GM18498 (cell line): Measurements from ENCODE around the gene NTSR2.

ENCODE experiments used
- ATAC-seq: cut with Tn5 transposase; IDR thresholded peaks from one replicate; pipeline ENCODE4 v1.9.1; 2021; ENCODE audit warnings: mild to moderate bottlenecking, moderate library complexity; ENCODE audit not compliant: unreplicated experiment

Gene NTSR2

GRCh38 chr2:11699686-11700670 is 30.0 kb upstream of the NTSR2 start:
- ATAC-seq = no peak

DNA sequence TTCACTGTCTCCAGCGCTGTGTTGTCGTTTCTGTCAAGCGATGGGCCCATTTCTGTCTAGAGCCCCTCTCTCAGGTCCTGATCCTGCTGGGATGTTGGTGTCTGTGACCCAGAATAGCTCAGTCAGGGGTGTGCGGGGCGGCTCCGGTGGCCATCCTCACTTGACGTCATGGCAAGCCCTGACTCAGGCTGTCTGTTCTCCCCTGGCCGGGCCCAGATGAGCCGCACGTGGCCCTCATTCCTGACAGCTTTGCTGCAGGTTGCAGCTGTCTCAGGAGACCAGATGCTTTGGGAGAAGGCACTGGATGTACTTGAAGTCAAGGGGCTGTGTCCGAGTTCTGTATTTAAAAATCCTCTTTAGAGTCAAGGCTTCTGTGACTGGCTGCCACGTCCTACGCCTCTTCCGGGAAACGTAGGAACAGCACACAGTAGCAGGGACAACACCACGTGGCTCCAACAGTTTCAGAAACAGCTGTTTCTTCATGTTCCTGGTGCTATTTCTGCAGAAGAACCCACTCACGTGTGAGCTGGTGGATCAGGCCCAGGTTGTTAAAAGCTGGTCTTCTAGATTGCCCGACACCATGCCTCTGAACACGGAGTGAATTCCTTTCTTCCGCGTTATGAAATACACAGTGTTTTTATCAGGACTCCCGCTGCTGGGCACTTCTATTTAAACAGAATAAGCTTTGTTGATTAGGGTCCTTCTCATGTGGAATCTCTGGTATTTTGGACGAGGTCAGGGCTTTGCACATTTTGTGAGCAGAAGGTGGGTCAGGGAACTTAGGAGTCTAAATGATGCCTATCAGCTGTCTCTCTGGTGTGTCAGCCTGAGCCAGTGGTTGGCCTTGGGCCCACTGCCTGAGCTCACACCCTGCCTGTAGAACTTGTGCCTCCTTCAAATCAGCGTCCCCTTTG is 28.3 kb upstream of the NTSR2 start:
- ATAC-seq = no peak

- no peak for ATAC-seq
These were observed 27.3 kb upstream of the NTSR2 start for GRCh38 chr2:11697103-11697871.

GRCh38 chr2:11696736-11697102 is 26.7 kb upstream of the NTSR2 start:
- ATAC-seq = no peak

DNA sequence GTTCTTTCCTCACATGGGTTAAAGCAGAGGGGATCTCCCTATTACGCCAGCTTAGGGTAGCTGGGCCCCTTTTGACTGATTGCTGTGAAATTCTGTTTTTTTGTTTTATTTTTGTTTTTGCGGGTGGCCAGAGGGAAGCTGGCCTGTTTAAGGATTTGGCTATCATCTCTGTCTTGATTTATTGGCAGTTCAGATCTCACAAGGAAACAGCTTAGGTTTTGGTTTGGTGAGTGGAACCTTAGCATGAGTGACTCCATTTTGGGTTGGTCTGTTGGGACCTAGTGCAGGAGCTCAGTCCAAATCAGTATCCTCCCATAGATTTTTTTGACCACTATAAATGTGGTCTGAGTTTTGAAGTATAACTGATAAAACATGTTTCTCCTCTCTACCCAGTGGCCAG is 25.6 kb upstream of the NTSR2 start:
- ATAC-seq = no peak

GRCh38 chr2:11692966-11693521 is 23.0 kb upstream of the NTSR2 start:
- ATAC-seq = peak; percentile 79

DNA sequence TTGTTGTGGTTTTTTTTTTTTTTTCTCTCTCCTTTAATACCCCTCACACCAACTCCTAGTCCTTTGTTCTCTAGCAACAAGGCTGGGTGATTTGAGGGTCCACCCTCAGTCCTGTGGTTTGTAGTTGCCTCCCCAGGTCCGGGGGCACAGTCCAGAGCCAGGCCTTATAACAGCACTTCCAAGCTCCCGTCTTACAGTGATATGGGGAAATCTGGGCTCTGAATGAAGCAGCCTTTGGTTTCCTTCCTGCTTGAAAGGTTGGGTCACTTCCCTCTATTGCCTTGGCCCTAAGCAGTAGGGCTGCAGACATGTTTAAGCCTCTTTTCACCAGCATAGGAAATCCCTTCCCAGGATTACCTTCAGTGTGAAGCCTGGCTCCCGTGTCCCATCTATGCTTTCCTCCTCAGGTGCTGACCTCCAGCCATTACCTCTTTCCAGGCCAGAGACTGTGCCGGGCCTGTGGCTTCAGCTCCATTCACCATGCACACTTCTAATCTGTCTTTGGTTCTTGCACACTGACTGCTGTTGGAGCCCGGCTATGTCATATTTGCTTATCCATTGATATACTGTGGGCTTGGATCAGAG is 21.2 kb upstream of the NTSR2 start:
- no peak for ATAC-seq

DNA sequence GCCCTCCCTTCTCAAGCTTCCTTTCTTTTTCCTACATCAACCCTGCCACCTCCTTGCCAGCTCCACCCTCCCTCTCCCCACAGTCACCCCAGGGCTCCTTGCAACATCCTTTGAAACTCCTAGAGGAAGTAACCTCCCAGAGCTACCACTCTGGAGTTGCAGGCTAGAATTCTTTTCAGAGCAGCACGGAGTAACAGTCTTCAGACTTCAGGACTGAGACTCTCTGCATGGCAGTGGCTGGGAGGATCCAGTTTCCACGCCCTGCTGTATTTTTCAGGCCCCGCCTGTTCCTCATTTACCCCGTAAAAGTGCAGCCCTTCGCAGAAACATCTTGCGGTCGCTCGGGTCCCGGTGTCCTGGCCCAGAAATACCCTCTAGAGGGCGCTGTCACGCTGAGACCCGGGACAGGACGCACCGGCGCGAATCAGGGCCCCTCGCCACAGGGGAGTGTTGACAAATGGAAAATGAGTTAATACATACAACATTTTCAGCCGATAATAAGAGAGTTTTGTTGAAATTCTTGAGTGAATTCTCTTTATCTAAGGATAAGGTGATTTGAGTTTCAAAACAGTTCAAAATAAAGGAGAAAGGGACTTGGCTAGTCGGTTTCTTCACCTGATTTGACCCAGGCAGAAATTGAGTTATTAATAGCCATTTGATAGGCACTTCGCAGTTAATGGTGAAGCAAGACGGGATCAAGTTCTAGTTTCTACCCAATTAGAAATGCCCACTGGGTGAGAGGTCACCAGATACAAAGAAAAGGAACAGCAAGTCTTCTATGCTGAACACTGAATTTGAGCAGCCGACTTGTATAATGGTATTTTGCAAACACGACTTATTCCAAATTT is 18.5 kb upstream of the NTSR2 start:
- peak; percentile 87 for ATAC-seq

- no peak for ATAC-seq
These were observed 17.7 kb upstream of the NTSR2 start for GRCh38 chr2:11687736-11688135.

DNA sequence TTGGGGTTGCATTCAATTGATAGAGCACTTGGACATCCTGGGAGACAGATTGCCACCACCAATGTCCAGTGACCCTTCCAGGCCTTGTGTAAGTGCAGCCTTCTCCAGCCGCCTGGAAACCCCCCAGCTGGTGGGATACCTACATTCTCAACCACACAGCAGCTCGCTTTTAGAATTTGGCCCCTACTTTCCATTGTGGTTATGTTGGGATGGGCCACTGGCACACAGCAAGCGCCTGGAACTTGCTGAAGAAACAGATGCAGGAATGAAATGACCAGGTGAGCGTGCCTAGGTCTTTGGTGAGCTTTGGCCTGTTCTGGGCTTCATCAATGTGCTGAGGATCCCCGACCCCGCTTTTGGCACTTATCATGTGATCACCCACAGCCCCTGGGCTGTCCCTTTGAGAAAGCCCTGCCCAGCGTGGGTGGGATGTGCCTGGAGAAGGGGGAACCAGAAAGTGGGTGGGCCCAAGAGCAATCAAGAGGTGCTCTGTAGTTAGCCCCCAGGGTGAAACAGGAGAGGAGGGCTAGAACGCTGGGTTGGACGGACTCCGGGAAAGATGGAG is 16.0 kb upstream of the NTSR2 start:
- no peak for ATAC-seq

DNA sequence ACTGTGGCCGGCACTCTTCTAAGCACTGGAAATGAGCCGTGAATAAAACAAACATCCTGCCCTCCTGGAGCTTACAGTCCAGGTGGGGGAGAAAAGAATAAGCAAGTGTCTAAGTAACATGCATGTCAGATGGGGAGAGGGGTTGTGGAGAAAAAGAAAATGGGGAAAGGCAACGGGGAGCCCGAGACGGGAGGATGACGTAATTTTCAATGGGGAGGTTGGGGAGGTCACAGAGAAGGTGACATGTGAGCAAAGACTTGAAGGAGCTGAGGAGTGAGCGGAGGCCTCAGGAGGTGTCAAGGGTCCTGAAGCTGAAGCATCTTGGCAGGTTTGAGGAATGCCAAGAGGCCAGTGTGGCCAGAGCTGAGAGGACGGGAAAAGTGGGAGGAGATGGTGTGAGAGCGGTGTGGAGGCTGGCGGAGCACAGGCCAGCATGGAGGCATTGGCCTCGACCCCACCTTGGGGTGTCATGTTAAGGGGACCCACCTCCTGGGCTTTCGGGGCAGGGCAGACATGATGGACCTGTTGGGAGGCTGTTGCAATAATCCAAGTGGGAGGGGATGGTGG is 15.0 kb upstream of the NTSR2 start:
- ATAC-seq = no peak

GRCh38 chr2:11683966-11684365 is 14.0 kb upstream of the NTSR2 start:
- ATAC-seq = no peak

GRCh38 chr2:11683476-11683875 is 13.5 kb upstream of the NTSR2 start:
- ATAC-seq = no peak

- ATAC-seq = no peak
These were observed 12.6 kb upstream of the NTSR2 start for GRCh38 chr2:11682590-11682915.

- ATAC-seq = peak; percentile 55
These were observed 12.0 kb upstream of the NTSR2 start for GRCh38 chr2:11681722-11682589.

DNA sequence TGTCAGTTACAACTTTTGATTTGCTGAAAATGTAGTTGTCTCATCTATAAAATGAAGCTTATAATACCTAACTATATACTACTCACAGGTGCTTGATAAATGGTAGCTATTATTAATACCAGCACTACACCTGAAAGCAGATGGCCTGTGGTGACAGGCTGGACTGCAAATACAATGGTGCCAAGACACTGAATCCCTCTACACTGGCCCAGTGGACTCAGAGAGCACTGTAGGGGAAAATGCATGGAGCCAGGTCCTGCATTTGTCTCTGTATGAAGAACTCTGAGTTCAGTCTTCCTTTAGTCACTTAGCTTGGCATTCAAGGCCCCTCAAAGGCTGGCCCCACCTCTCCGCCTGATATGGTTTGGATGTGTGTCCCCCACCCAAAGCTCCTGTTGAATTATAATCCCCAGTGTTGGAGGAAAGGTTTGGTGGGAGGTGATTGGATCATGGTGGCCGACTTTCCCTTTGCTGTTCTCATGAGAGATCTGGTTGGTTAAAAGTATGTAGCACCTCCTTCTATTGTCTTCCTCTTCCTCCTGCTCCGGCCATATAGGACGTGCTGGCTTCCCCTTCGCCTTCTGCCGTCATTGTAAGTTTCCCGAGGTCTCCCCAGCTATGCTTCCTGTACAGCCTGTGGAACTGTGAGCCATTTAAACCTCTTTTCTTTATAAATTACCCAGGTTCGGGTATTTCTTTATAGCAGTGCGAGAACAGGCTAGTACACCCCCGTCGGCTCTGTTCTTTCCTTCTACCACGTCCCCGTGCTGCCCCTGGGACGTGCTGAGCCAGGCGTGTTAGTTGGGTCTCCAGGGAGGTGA is 11.1 kb upstream of the NTSR2 start:
- ATAC-seq = no peak
